Measurements from ENCODE around the gene FAM20C. TPM values are rescaled to one million over a fixed set of nuclear protein-coding genes. Genes with fewer than 3 reads are reported as not detected.
A peak's percentile ranks its signal among the peaks of the same experiment; 100 is the strongest.

Gene FAM20C
- total RNA-seq, 1 donor from 2014 or later: 14.6 TPM

DNA sequence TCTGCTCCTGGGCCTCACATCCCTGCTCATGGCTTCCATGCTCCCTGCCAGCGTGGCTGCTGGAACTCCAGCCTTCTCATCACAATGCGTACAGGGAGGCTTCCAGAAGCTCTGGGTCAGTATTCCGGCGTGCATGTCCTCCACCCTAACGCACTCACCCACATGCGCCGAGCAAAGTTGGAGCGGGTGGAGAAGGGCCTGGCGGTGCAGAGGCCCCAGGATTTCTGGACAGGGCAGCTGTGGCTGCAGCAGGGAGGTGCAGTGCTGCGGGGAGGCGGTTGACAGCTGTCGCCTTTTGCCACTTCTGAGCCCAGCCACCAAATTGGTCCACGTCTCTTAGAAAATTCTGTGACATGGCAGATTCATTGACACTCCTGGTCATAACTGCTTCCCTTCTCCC is 33.6 kb upstream of the FAM20C start:
- no peak overlapping the region for H3K27ac ChIP-seq (ENCODE audit: low read depth, low read length)
- H3K36me3 ChIP-seq (ENCODE audit: control insufficient read depth in 3 of 3, insufficient read depth in 3 of 3, low read length in 3 of 3): no peaks in the 10 kb centered on the region
- H3K4me1 ChIP-seq (ENCODE audit: control insufficient read depth in 3 of 3, insufficient read depth in 3 of 3, low read length in 3 of 3): peaks cover 3 to 50% (median 34%) of the 10 kb centered on the region in 3 donors
- no peak overlapping the region for H3K4me3 ChIP-seq (ENCODE audit: low read length in 3 of 3)
- peaks cover 0 to 11% (median 2%) of the 10 kb centered on the region in 3 donors for H3K27me3 ChIP-seq (ENCODE audit: control insufficient read depth in 3 of 3, insufficient read depth in 3 of 3, low read length in 3 of 3)
- H3K9ac ChIP-seq (ENCODE audit: low read depth in 1 of 3, low read length in 3 of 3): peak overlapping the region in 1 of 3 donors; percentile 25
- no peaks in the 10 kb centered on the region for H3K9me3 ChIP-seq (ENCODE audit: control insufficient read depth in 3 of 3, low read length in 3 of 3)

DNA sequence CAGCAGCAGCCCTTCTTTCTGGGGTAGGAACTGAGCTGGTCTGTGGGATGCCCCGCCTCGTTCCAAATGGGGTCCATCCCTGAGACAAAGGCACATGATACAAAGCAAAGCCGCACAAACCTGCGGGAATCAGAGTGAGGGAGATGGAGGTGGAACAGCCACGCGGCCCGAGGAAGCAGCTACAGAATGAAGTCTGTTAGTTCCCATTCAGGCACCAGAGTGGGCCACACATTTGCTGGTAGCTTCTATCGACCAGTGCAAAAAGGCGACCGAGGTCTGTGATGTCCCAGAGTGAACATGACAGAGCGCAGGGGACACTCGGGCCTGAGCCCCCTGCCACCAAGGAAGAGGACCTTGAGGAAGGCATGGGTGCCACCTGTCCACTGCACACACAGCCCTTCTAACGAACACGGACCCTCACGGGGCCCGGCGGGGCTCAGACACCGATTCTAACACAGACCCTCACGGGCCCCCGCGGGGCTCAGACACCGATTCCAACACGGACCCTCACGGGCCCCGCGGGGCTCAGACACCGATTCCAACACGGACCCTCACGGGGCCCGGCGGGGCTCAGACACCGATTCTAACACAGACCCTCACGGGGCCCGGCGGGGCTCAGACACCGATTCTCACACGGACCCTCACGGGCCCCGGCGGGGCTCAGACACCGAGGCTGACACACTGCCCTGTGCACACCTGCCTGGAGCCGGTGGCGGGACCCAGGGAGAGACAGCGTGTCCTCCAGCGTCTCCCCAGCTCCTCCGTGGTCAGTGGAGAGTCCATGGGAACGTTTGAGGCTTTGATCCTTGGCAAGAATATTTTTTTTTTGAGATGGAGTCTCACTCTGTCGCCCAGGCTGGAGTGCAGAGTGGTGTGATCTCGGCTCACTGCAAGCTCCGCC is 32.8 kb upstream of the FAM20C start:
- Histone ChIP-seq H3K9ac (ENCODE audit: low read depth in 1 of 3, low read length in 3 of 3) (no peak overlapping the region), H3K27ac (ENCODE audit: low read depth, low read length) (no peak overlapping the region), H3K27me3 (ENCODE audit: control insufficient read depth in 3 of 3, insufficient read depth in 3 of 3, low read length in 3 of 3) (peaks cover 2 to 11% (median 3%) of the 10 kb centered on the region in 3 donors), H3K4me3 (ENCODE audit: low read length in 3 of 3) (no peak overlapping the region), H3K4me1 (ENCODE audit: control insufficient read depth in 3 of 3, insufficient read depth in 3 of 3, low read length in 3 of 3) (peaks cover 3 to 44% (median 31%) of the 10 kb centered on the region in 3 donors), H3K36me3 (ENCODE audit: control insufficient read depth in 3 of 3, insufficient read depth in 3 of 3, low read length in 3 of 3) (no peaks in the 10 kb centered on the region), H3K9me3 (ENCODE audit: control insufficient read depth in 3 of 3, low read length in 3 of 3) (no peaks in the 10 kb centered on the region)

DNA sequence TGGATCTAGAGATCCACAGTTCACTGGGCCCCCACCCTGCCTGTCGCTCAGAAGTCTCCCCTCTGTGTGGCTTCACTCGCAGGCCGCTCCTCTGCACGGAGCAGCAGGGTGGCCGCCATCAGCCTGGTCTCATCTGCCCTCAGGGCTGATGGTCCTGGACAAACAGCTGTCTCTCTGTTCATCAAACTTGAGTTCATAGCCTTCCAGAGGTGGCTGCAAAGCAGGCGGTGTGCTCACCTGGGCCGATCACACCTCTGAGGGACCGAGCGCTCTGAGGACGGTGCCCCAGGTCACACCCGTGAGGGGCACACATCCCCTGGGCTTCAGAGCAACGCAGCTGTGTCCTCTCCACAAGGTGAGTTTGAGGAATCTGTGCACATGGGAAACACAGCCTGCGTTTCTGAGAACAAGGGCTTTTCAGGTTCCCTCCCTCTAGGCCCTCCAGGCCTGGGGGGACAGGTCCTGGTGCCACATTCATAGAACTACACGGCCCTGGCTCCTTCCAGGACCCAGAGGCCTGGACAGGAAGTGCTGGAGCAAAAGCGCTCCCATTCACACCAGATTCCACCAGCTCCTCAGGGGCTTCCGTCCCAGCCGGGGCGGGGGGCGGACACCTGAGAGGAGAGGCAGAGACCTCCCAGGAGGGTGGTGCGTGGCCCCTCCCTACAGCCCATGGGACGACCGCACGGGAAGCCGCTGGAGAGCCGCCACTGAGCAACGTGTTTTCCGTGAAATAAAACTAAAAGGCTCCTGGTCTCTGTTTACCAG is 31.2 kb upstream of the FAM20C start:
- Histone ChIP-seq H3K9ac (ENCODE audit: low read depth in 1 of 3, low read length in 3 of 3) (peak overlapping the region in 1 of 3 donors; percentile 25), H3K9me3 (ENCODE audit: control insufficient read depth in 3 of 3, low read length in 3 of 3) (no peaks in the 10 kb centered on the region), H3K27me3 (ENCODE audit: control insufficient read depth in 3 of 3, insufficient read depth in 3 of 3, low read length in 3 of 3) (peaks cover 3 to 11% (median 6%) of the 10 kb centered on the region in 3 donors), H3K4me3 (ENCODE audit: low read length in 3 of 3) (no peak overlapping the region), H3K36me3 (ENCODE audit: control insufficient read depth in 3 of 3, insufficient read depth in 3 of 3, low read length in 3 of 3) (no peaks in the 10 kb centered on the region), H3K4me1 (ENCODE audit: control insufficient read depth in 3 of 3, insufficient read depth in 3 of 3, low read length in 3 of 3) (peaks cover 0 to 42% (median 31%) of the 10 kb centered on the region in 3 donors), H3K27ac (ENCODE audit: low read depth, low read length) (no peak overlapping the region)

DNA sequence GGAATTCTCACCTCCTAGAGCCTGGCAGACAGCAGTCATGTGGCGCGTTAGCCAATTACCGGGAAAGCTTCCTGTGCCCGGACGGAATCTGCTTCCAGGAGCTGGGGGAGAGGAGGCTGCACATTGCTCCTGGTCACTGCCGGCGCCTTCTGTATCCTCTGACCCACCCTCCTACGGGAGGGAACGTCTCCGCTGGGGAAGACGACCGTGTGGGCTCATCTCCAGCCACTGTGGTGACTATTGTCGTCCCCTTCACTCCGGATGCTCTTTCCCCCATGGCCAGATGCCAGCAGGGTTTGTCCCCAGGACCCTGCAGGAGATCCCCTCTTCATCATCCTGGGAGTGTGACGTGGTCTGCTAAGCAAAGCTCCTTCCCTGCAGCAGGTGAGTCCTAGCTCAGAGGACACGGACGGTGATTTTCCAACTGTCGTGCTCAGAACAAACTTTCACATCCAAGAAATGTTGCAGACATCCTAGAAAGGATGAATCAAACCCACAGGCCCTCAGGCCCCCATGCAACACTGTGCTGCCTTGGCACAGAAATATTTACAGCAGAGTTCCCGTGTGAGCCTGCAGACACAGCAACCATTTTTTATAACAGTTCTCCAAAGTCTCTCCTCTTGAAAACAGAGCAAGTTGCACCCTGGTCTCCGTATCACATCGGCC is 29.6 kb upstream of the FAM20C start:
- Histone ChIP-seq H3K9me3 (ENCODE audit: control insufficient read depth in 3 of 3, low read length in 3 of 3) (no peaks in the 10 kb centered on the region), H3K36me3 (ENCODE audit: control insufficient read depth in 3 of 3, insufficient read depth in 3 of 3, low read length in 3 of 3) (no peaks in the 10 kb centered on the region), H3K27me3 (ENCODE audit: control insufficient read depth in 3 of 3, insufficient read depth in 3 of 3, low read length in 3 of 3) (peaks cover 3 to 18% (median 6%) of the 10 kb centered on the region in 3 donors), H3K4me1 (ENCODE audit: control insufficient read depth in 3 of 3, insufficient read depth in 3 of 3, low read length in 3 of 3) (peaks cover 0 to 43% (median 25%) of the 10 kb centered on the region in 3 donors), H3K4me3 (ENCODE audit: low read length in 3 of 3) (no peak overlapping the region), H3K27ac (ENCODE audit: low read depth, low read length) (no peak overlapping the region), H3K9ac (ENCODE audit: low read depth in 1 of 3, low read length in 3 of 3) (no peak overlapping the region)

DNA sequence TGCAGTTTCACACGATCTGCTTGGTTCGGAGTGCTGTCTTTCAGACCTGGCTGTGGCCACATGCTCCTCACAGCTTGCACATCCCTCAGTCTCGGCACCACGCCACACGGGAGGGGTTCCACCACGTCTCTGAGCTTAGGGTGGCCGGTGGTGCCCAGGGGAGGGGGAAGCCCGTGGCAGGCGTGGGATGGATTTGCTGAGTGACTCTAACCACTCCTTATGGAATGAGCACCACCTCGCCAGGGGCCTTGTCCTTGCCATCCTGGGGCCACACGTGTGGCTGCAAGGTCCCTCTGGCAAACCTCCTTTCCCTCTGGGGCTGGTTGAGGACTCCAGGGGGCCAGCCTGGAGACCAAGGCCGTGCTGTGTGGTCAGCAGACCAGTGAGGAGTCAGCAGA is 29.1 kb upstream of the FAM20C start:
- peaks cover 3 to 23% (median 8%) of the 10 kb centered on the region in 3 donors for H3K27me3 ChIP-seq (ENCODE audit: control insufficient read depth in 3 of 3, insufficient read depth in 3 of 3, low read length in 3 of 3)
- no peak overlapping the region for H3K27ac ChIP-seq (ENCODE audit: low read depth, low read length)
- H3K4me1 ChIP-seq (ENCODE audit: control insufficient read depth in 3 of 3, insufficient read depth in 3 of 3, low read length in 3 of 3): peaks cover 0 to 38% (median 20%) of the 10 kb centered on the region in 3 donors
- no peaks in the 10 kb centered on the region for H3K36me3 ChIP-seq (ENCODE audit: control insufficient read depth in 3 of 3, insufficient read depth in 3 of 3, low read length in 3 of 3)
- H3K9ac ChIP-seq (ENCODE audit: low read depth in 1 of 3, low read length in 3 of 3): no peak overlapping the region
- no peak overlapping the region for H3K4me3 ChIP-seq (ENCODE audit: low read length in 3 of 3)
- no peaks in the 10 kb centered on the region for H3K9me3 ChIP-seq (ENCODE audit: control insufficient read depth in 3 of 3, low read length in 3 of 3)

DNA sequence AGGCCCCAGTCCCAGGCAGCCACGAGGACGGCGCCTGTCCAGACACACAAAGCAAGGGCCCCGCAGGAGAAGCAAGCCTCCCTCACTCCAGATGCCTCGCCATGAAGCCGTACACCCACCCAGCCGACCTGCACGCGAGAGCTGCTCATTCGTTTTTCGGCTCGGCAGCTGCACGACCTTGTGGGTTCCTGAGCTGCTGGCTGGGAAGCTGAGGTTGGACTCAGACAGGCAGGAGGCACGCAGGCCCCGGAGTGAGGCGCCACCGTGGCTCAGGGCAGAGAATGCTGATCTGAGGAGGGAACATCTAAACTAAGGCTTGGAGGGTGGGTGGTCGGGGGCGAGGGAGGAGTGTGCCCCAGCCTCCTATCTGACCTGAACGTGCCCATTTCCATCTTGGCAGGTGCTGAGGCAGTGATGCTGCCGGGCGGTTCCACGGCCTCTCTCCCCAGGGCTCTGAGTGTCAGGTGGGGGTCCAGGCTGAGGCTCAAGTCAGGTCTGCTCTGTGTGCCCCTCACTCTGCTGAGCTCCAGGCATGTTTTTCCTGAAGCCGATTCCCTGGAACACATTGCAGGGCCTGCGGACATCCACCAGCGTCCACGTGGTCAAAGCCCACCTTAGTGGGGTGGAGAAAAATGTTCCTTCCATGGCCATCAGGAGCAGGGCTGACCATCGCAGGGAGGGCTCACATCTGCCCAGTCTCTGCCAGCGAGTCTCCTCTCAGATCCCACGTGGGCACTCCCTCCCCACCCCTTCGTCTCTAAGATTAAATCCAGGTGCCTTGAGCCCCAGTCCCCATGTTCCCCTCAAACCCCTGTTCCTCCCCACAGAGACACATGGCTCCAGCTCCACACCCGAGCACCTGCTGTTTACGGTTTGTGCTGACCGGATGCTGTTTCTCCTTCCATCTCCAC is 28.1 kb upstream of the FAM20C start:
- Histone ChIP-seq H3K27ac (ENCODE audit: low read depth, low read length) (no peak overlapping the region), H3K27me3 (ENCODE audit: control insufficient read depth in 3 of 3, insufficient read depth in 3 of 3, low read length in 3 of 3) (peaks cover 3 to 27% (median 10%) of the 10 kb centered on the region in 3 donors), H3K4me3 (ENCODE audit: low read length in 3 of 3) (no peak overlapping the region), H3K36me3 (ENCODE audit: control insufficient read depth in 3 of 3, insufficient read depth in 3 of 3, low read length in 3 of 3) (no peaks in the 10 kb centered on the region), H3K9ac (ENCODE audit: low read depth in 1 of 3, low read length in 3 of 3) (no peak overlapping the region), H3K4me1 (ENCODE audit: control insufficient read depth in 3 of 3, insufficient read depth in 3 of 3, low read length in 3 of 3) (peaks cover 0 to 32% (median 14%) of the 10 kb centered on the region in 3 donors), H3K9me3 (ENCODE audit: control insufficient read depth in 3 of 3, low read length in 3 of 3) (no peaks in the 10 kb centered on the region)

DNA sequence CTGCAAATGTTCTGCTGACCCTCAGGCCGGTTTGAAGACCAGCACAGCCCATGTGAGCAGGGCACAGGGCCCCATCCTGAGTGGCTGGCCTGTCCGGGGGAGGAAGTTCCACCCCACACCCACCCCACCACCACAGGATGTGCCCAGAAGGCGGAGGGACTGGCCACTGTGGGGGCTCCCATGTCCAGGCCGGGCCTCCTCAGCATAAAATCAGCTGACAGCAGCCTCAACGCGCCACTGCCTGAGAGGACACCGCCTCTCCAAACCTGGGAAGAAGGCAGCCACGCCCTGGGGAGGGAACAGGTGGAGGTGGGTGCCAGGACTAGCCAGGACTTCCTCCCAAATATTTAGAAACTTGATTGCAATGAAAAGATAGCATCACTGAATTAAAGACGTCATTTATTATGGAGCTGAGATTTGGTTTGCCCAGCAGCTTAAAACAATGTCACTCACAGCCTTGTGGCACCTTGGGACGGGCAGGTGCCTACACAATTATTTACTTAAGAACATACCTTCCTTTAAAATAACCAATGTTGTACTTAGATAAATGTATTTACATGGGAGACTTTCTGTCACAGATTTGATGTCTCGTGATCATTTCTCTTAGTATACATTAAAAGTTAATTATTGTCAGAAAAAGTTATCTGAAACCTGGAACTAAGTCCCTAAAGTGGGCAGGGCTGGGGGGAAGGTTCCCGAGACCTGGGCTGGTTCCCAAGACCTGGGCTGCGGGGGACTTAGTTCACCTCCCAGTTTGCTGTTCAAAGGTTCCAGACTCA is 27.3 kb upstream of the FAM20C start:
- Histone ChIP-seq H3K9ac (ENCODE audit: low read depth in 1 of 3, low read length in 3 of 3) (no peak overlapping the region), H3K4me3 (ENCODE audit: low read length in 3 of 3) (no peak overlapping the region), H3K27me3 (ENCODE audit: control insufficient read depth in 3 of 3, insufficient read depth in 3 of 3, low read length in 3 of 3) (peaks cover 3 to 30% (median 10%) of the 10 kb centered on the region in 3 donors), H3K4me1 (ENCODE audit: control insufficient read depth in 3 of 3, insufficient read depth in 3 of 3, low read length in 3 of 3) (peaks cover 0 to 32% (median 14%) of the 10 kb centered on the region in 3 donors), H3K9me3 (ENCODE audit: control insufficient read depth in 3 of 3, low read length in 3 of 3) (no peaks in the 10 kb centered on the region), H3K27ac (ENCODE audit: low read depth, low read length) (no peak overlapping the region), H3K36me3 (ENCODE audit: control insufficient read depth in 3 of 3, insufficient read depth in 3 of 3, low read length in 3 of 3) (no peaks in the 10 kb centered on the region)

DNA sequence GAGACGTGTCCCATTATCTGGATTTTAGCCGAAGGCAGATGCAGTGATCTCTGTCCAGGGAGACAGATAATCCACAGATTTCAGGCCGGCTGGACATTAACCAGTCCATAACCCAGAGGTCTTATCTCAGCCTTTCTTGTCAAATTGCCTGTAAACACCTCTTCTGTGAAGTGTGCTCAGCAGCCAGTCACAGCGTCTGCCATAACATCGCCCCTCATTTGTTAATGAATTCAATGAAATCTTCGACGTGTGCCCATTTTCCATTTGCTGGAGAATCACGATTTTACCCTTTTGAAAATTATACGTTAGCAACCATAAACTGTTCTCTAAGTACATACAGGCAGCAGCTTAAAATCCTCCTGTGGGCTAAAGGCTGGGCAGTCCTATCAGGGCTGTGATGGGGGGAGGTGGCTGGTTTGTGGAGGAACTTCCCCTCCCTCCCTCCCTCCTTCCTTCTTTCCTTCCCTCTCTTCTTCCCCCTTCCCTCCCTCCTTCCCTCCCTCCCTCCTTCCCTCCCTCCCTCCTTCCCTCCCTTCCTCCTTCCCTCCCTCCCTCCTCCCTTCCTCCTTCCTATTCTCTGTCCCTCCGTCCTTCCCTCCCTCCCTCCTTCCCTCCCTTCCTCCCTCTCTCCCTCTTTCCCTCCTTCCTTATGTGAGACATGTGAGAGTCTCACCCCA is 26.6 kb upstream of the FAM20C start:
- Histone ChIP-seq H3K4me1 (ENCODE audit: control insufficient read depth in 3 of 3, insufficient read depth in 3 of 3, low read length in 3 of 3) (peaks cover 0 to 26% (median 8%) of the 10 kb centered on the region in 3 donors), H3K9me3 (ENCODE audit: control insufficient read depth in 3 of 3, low read length in 3 of 3) (no peaks in the 10 kb centered on the region), H3K9ac (ENCODE audit: low read depth in 1 of 3, low read length in 3 of 3) (no peak overlapping the region), H3K27ac (ENCODE audit: low read depth, low read length) (no peak overlapping the region), H3K27me3 (ENCODE audit: control insufficient read depth in 3 of 3, insufficient read depth in 3 of 3, low read length in 3 of 3) (peaks cover 3 to 30% (median 10%) of the 10 kb centered on the region in 3 donors), H3K36me3 (ENCODE audit: control insufficient read depth in 3 of 3, insufficient read depth in 3 of 3, low read length in 3 of 3) (no peaks in the 10 kb centered on the region), H3K4me3 (ENCODE audit: low read length in 3 of 3) (no peak overlapping the region)
